GM23248 (cell line): ENCODE results near the gene KPNA6.
"Not testable (repeated sequence)": the region's sequence is repeated elsewhere in the genome, so short reads cannot be mapped to it uniquely, and the experiment has no call there.

ENCODE experiments used
- EZH2 ChIP-seq: fragments of 200-600 bp; sonication (generic); IDR thresholded peaks from 2 replicates; pipeline ENCODE4 v1.6.1; 2018; ENCODE audit warnings: antibody characterized with exemption, mild to moderate bottlenecking; ENCODE audit not compliant: insufficient read depth, poor library complexity, severe bottlenecking
- EZH2phosphoT487 ChIP-seq: fragments of 200-600 bp; sonication (generic); IDR thresholded peaks from 2 replicates; pipeline ENCODE4 v1.6.1; 2018; ENCODE audit warnings: antibody characterized with exemption, moderate library complexity, mild to moderate bottlenecking, low read depth; ENCODE audit not compliant: insufficient read depth

DNA sequence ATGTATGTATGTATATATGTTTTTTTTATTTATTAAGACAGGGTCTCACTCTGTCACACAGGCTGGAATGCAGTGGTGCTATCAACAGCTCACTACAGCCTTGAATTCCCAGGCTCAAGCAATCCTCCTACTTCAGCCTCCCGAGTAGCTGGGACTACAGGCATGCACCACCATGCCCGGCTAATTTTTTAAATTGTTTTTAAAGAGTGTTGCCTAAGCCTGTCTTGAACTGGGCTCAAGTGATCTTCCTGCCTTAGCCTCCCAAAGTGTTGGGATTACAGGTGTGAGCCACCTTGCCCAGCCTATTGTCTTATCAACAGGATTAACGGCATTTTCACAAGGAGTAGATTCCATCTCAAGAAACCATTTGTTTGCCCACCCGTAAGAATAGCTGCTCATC, 5.6 kb downstream of the KPNA6 start:
- not testable (repeated sequence) for TF ChIP-seq EZH2, EZH2phosphoT487
